GM12875 (cell line): Measurements from ENCODE around the gene COL2A1.

Experiments
- H3K4me3 ChIP-seq: one replicate; pipeline ENCODE4 v1.5.1; 2011; ENCODE audit warnings: low read depth, low read length, control low read depth
- TF ChIP-seq, protein P1 (sequence below): IDR thresholded peaks from 2 replicates; pipeline ENCODE4 v1.5.1; 2011; ENCODE audit warnings: low read depth, mild to moderate bottlenecking, control low read depth, inconsistent platforms, low read length, moderate library complexity, borderline replicate concordance; ENCODE audit not compliant: insufficient read depth

COL2A1 gene

DNA sequence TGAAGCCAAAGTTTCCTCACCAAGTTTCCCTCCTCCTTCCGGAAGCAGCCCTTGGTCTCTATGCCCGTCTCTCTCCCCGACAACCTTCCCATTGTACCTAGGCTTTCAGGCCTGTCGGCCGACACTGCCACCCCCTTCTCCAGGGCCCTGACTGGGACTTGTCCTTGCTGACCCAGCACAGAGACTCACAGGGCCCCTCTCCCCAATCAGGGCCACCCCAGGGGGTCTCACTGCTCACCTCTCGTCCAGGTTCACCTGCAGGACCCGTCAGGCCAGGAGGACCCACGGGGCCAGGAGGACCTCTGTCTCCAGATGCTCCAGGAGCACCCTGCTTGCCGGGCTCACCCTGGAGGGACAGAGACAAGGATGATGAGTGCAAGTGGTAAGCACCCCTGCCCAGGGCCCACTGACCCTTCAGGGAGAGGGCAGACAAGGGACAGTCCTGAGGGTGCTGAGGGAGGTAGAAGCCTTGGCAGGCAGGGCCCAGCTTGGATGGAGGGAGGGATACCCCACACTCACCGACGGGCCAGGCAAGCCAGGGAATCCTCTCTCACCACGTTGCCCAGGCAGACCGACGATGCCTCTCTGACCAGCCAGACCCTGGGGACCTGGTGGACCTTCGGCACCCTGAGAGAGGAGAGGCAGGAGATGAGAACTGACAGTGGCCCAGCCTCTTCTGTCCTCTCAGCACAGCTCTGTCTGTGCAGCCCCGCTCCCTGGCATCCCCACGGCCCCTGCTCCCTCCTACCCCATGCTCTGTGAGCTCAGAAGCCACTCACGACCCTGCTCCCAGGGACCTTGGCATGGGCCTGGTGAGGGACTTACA lies 26.3 kb downstream of the COL2A1 start:
- TF ChIP-seq, protein P1, sequence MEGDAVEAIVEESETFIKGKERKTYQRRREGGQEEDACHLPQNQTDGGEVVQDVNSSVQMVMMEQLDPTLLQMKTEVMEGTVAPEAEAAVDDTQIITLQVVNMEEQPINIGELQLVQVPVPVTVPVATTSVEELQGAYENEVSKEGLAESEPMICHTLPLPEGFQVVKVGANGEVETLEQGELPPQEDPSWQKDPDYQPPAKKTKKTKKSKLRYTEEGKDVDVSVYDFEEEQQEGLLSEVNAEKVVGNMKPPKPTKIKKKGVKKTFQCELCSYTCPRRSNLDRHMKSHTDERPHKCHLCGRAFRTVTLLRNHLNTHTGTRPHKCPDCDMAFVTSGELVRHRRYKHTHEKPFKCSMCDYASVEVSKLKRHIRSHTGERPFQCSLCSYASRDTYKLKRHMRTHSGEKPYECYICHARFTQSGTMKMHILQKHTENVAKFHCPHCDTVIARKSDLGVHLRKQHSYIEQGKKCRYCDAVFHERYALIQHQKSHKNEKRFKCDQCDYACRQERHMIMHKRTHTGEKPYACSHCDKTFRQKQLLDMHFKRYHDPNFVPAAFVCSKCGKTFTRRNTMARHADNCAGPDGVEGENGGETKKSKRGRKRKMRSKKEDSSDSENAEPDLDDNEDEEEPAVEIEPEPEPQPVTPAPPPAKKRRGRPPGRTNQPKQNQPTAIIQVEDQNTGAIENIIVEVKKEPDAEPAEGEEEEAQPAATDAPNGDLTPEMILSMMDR = no peak
- no peak overlapping the region for H3K4me3 ChIP-seq

DNA sequence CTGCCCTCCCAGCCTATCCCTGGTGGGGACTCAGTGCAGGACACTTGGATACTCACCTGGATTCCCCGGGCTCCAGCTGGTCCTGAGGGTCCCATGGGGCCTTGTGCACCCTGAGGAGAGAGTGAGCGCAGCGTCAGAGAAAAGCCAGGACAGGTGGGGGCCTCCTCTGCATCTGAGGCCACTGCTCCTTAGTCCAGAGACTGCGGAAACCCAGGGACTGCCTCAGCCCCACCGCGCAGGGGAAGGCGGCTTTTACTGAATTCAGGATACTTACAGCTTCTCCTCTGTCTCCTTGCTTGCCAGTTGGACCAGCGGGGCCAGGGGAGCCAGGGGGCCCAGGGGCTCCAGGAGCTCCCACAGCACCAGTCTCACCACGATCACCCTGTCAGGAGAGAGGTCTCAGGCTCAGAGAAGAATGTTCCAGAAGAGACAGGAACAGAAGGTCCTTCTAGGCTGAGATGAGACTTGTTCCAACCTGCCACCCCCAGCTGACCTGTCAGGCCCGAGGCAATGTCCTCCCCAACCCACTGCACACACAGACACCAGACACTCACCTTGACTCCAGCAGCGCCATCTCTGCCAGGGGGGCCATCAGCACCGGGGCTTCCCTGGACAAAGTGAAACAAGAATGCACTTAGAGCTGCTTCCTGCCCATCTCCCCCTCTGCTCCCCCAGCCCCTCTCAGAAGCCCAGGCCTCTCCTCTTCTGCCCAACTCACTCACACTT lies 27.1 kb downstream of the COL2A1 start:
- TF ChIP-seq, protein P1 = no peak
- no peak overlapping the region for H3K4me3 ChIP-seq

DNA sequence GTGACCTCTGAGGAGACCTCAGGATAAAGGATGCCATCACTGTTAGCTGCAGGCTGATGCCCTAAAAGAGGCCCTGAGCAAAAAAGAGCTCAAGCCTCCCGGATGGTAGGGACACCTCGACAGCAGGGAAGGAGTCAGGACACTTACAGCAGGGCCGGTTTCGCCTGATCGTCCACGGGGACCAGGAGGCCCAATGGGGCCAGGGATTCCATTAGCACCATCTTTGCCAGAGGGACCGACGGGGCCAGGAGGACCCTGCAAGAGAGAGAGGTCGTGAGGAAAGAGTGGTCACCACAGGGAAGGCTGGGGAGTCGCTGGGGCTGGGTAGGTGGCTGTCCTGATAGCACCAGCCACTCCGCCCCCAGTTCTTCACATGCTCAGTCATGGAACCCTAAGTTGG lies 28.5 kb downstream of the COL2A1 start:
- no peak overlapping the region for H3K4me3 ChIP-seq
- TF ChIP-seq, protein P1 = no peak

DNA sequence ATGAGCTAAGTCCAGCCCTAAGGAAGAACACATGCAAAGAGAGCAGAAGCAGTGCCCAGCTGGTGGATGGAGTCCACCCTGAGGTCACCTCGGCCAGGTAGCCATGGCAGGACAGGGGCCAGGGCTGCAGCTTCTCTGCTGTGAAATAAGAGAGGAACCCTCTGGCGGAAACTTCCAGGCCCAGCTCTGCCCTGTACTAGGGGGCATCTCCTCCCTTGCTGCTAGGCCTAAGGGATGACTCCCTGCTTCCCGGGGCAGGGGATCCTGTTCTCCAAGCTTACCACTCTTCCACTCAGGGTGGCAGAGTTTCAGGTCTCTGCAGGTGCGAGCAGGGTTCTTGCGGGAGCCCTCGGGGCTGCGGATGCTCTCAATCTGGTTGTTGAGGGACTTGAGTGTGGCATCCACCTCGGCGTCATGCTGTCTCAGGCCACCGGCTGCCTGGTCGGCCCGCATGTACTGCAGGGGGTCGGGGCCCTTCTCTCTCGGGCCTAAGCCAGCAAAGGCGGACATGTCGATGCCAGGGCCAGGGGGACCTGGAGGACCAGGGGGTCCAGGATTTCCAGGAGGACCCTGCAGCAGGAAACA lies 29.1 kb downstream of the COL2A1 start:
- TF ChIP-seq, protein P1 = no peak
- H3K4me3 ChIP-seq = no peak overlapping the region

DNA sequence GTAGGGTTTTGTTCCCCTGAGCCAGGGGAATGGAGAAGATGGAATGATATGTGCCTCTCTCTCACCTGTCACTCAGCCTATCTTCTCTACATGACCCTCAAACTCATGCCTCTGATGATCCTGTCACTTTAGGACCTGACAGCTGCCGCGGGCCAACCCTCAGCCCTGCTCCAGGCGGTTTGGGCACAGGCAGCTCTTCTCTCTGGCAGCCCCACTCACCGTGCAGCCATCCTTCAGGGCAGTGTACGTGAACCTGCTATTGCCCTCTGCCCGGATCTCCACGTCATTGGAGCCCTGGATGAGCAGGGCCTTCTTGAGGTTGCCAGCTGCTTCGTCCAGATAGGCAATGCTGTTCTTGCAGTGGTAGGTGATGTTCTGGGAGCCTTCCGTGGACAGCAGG lies 30.4 kb downstream of the COL2A1 start:
- H3K4me3 ChIP-seq = no peak overlapping the region
- TF ChIP-seq, protein P1 = no peak

DNA sequence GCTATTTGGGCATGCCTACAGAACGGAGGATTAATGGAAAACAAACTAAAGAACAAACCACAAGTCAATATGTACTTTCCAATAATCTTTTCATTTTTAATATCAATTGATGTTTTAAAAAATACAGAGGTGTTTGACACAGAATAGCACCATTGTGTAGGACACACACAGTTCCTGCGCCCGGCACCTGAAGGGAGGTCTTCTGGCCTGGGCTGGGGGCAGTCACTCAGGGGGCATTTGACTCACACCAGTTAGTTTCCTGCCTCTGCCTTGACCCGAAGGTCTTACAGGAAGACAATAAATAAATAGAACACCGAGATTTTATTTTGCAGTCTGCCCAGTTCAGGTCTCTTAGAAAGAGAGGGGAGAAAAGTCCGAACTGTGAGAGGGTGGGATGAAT lies 31.4 kb downstream of the COL2A1 start:
- TF ChIP-seq, protein P1 = no peak

More for the DNA sequence above, 31.4 kb downstream of the COL2A1 start:
- no peak overlapping the region for H3K4me3 ChIP-seq
